Testis (tissue), 3 donors: ENCODE data around the gene NFIX. TPM values are rescaled to one million over a fixed set of nuclear protein-coding genes. Genes with fewer than 3 reads are reported as not detected.

ENCODE experiments used
- DNase-seq: peaks from one replicate; pipeline ENCODE4 v3.0.0-alpha.2; 2019
- H3K27ac ChIP-seq, 2 donors: fragments of 200-600 bp; sonication (generic); one replicate each; pipeline ENCODE4 v1.5.1; 2019
- H3K27me3 ChIP-seq: fragments of 200-600 bp; sonication (generic); one replicate; pipeline ENCODE4 v1.5.1; 2019
- H3K36me3 ChIP-seq: fragments of 200-600 bp; sonication (generic); one replicate; pipeline ENCODE4 v1.5.1; 2017; ENCODE audit warnings: low read depth; ENCODE audit errors: missing control alignments
- H3K4me1 ChIP-seq: fragments of 200-600 bp; sonication (generic); one replicate; pipeline ENCODE4 v1.5.1; 2019
- H3K4me3 ChIP-seq, 2 donors: fragments of 200-600 bp; sonication (generic); one replicate each; pipeline ENCODE4 v1.5.1; 2017 to 2019
- H3K9me3 ChIP-seq: fragments of 200-600 bp; sonication (generic); one replicate; pipeline ENCODE4 v1.5.1; 2017
- CTCF ChIP-seq, 3 experiments: fragments of 450-650 bp in 2 of 3; fragments of 200-600 bp in 1 of 3; sonication (generic) in 1 of 3; IDR thresholded peaks; one replicate each; pipeline ENCODE4 v1.5.1; 2016 to 2019; ENCODE audit warnings: antibody characterized with exemption in 3 of 3, mild to moderate bottlenecking in 2 of 3, moderate library complexity in 1 of 3
- POLR2A ChIP-seq: fragments of 450-650 bp; IDR thresholded peaks from one replicate; pipeline ENCODE4 v1.6.1; 2017; ENCODE audit warnings: antibody characterized with exemption, mild to moderate bottlenecking, moderate library complexity
- whole genome bisulfite sequencing, 2 donors: methylation state at CpG; one replicate each; pipeline ENCODE4 v1.1.5; 2018; 5-methylcytosine and 5-hydroxymethylcytosine counted together
- intact Hi-C: fragments of 100-400 bp; cut with DNase I; formaldehyde crosslinking; loops from one replicate; pipeline ENCODE4 v1.15.1; 2023; ENCODE audit warnings: low total_unique reads
- polyA plus RNA-seq: library from polyadenylated mRNA; stranded (reverse); fragments of 350-450 nt; fragmentation: Illumina TruSeq; extraction: RNeasy Lipid Tissue Mini Kit (QIAGEN cat#74804); gene quantifications from one replicate; pipeline ENCODE4 v1.2.3, GENCODE V29; 2014; ENCODE audit warnings: low read depth, low replicate concordance; ENCODE audit not compliant: insufficient read depth
- total RNA-seq, 2 donors: library from RNA; depleted of rRNA; stranded (reverse); fragments of >200 nt; gene quantifications; one replicate each; pipeline ENCODE4 v1.2.3, GENCODE V29; 2016

NFIX gene
- total and polyA plus RNA-seq, 3 donors from 2014 or later, result 47.4 to 62.4 (median 51.7) TPM

GRCh38 chr19:13014921-13015280 is 19.6 kb downstream of the NFIX start:
- Histone ChIP-seq H3K27me3 (no peaks in the 10 kb centered on the region), H3K9me3 (no peaks in the 10 kb centered on the region), H3K36me3 (no peaks in the 10 kb centered on the region), H3K4me3 (no peak overlapping the region), H3K4me1 (peaks cover 58% of the 10 kb centered on the region), H3K27ac (peak overlapping the region; percentile 88 to 94)
- DNase-seq, result no peak
- TF ChIP-seq POLR2A, result no peak
- TF ChIP-seq CTCF (IDR thresholded peaks at IDR 0.05), result no peak
- intact Hi-C loops, result no loop called here
- WGBS, 2 donors, result 53 to 58% methylated on average over 4 of the region's 4 CpGs

- Histone ChIP-seq H3K4me1 (peaks cover 58% of the 10 kb centered on the region), H3K27ac (peak overlapping the region; percentile 88 to 94), H3K9me3 (no peaks in the 10 kb centered on the region), H3K4me3 (no peak overlapping the region), H3K36me3 (no peaks in the 10 kb centered on the region), H3K27me3 (no peaks in the 10 kb centered on the region)
- DNase-seq, result no peak
- WGBS, 2 donors, result 52 to 54% methylated on average over 11 to 12 of the region's 12 CpGs
- no peak for TF ChIP-seq POLR2A
- no peak for TF ChIP-seq CTCF (IDR thresholded peaks at IDR 0.05)
- intact Hi-C loops, result no loop called here
These were observed 20.3 kb downstream of the NFIX start for GRCh38 chr19:13015361-13016223.

GRCh38 chr19:13016245-13016627 is 21.0 kb downstream of the NFIX start:
- no peak overlapping the region for H3K4me3 ChIP-seq
- H3K27ac ChIP-seq, result peak overlapping the region; percentile 77 to 88
- intact Hi-C loops, result no loop called here
- WGBS, 2 donors, result 29 to 42% methylated on average over 7 of the region's 7 CpGs
- H3K9me3 ChIP-seq, result no peaks in the 10 kb centered on the region
- no peaks in the 10 kb centered on the region for H3K27me3 ChIP-seq
- peaks cover 60% of the 10 kb centered on the region for H3K4me1 ChIP-seq
- no peak for DNase-seq
- no peaks in the 10 kb centered on the region for H3K36me3 ChIP-seq
- TF ChIP-seq POLR2A (no peak), CTCF (IDR thresholded peaks at IDR 0.05) (no peak)

GRCh38 chr19:13016628-13017305 is 21.5 kb downstream of the NFIX start:
- Histone ChIP-seq H3K27ac (peak overlapping the region; percentile 77 to 88), H3K27me3 (no peaks in the 10 kb centered on the region), H3K9me3 (no peaks in the 10 kb centered on the region), H3K36me3 (no peaks in the 10 kb centered on the region), H3K4me3 (no peak overlapping the region), H3K4me1 (peaks cover 66% of the 10 kb centered on the region)
- TF ChIP-seq CTCF (IDR thresholded peaks at IDR 0.05) (no peak), POLR2A (no peak)
- no peak for DNase-seq
- intact Hi-C loops, result no loop called here
- 36 to 43% methylated on average over 22 of the region's 22 CpGs for WGBS, 2 donors
